ENCODE measurements around the gene CDC42EP2. TPM values are rescaled to one million over a fixed set of nuclear protein-coding genes. Genes with fewer than 3 reads are reported as not detected.

The CDC42EP2 gene
- total and polyA plus RNA-seq, 2 of the 13 experiments (the other 11 are each of a cell fraction or from before 2014, with no cell fraction given) = 2.3 to 7.1 TPM

DNA sequence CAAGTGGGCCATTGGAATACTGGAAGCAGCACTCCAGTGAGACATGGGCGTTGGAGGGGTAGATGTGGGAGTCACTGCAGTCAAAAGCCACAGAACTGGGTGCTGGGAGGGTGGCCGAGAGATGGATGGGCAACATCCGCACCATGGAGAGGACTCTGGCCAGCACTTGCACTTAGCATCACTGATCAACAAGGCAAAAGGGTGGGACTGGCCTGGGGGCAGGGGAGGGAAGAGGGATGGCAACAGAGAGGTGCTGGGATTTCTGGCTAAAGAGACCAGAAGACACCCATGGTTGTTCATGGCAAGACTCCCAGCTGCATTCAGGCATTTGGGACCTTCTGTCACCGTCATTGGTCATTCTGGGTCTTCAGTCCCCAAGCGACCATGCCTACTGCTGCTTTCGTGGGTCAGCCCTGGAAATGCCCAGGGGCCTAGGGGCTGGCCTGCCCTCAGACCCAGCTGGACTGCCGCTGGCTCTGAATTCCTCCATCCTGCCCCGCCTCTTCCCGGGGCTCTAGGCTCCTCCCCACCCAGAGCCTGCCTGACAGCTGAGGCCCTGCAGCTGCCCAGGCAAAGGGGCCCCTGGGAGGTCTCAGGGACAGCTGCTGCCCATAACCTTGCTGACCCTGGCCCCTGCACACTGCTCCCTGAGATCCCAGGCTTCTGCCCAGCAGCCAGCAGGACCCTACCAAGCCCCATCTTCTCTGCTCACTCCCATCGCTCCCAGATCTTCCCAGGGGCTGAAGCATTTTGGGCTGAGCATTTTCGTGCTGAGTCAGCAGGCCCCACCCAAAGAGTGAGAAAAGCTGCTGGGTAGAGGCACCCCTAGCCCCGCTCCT, 13.0 kb upstream of the CDC42EP2 start (continued):
- TF ChIP-seq ZNF230 (CRISPR knock-in tag; IDR thresholded peaks at IDR 0.05) = peak; percentile 68; the same call in 1 of the 2 replicates
- no peak for TF ChIP-seq SRF (IDR thresholded peaks at IDR 0.05; ENCODE audit: low read depth, low read length)
- TF ChIP-seq ZSCAN21 (CRISPR knock-in tag; IDR thresholded peaks at IDR 0.05; ENCODE audit: borderline replicate concordance) = no peak
- TF ChIP-seq SIN3A (IDR thresholded peaks at IDR 0.05; ENCODE audit: borderline replicate concordance, low read depth, low read length) = no peak; the same call in 1 of the 2 replicates
- TF ChIP-seq, protein P1, sequence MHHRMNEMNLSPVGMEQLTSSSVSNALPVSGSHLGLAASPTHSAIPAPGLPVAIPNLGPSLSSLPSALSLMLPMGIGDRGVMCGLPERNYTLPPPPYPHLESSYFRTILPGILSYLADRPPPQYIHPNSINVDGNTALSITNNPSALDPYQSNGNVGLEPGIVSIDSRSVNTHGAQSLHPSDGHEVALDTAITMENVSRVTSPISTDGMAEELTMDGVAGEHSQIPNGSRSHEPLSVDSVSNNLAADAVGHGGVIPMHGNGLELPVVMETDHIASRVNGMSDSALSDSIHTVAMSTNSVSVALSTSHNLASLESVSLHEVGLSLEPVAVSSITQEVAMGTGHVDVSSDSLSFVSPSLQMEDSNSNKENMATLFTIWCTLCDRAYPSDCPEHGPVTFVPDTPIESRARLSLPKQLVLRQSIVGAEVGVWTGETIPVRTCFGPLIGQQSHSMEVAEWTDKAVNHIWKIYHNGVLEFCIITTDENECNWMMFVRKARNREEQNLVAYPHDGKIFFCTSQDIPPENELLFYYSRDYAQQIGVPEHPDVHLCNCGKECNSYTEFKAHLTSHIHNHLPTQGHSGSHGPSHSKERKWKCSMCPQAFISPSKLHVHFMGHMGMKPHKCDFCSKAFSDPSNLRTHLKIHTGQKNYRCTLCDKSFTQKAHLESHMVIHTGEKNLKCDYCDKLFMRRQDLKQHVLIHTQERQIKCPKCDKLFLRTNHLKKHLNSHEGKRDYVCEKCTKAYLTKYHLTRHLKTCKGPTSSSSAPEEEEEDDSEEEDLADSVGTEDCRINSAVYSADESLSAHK (CRISPR knock-in tag; IDR thresholded peaks at IDR 0.05; ENCODE audit: borderline replicate concordance) = no peak
- no peak for TF ChIP-seq SP4 (CRISPR knock-in tag; IDR thresholded peaks at IDR 0.05)
- TF ChIP-seq RAD51 (IDR thresholded peaks at IDR 0.05; ENCODE audit: borderline replicate concordance) = no peak
- peak; percentile 27 for TF ChIP-seq HNRNPLL (IDR thresholded peaks at IDR 0.05; ENCODE audit: low read depth, low read length, poor library complexity, severe bottlenecking)
- TF ChIP-seq ZMYM4 (CRISPR knock-in tag; IDR thresholded peaks at IDR 0.05) = no peak
- TF ChIP-seq HNF4A (CRISPR knock-in tag; IDR thresholded peaks at IDR 0.05) = peak; percentile 19; the same call in 1 of the 2 replicates
- TF ChIP-seq REST (IDR thresholded peaks at IDR 0.05; ENCODE audit: borderline replicate concordance in 1 of 2, low read depth in 1 of 2, low read length in 2 of 2) = no peak; a peak in 1 of 4 replicates
- no peak for TF ChIP-seq ZNF292 (CRISPR knock-in tag; IDR thresholded peaks at IDR 0.05; ENCODE audit: borderline replicate concordance, low read depth)
- no peak for TF ChIP-seq SOX13 (IDR thresholded peaks at IDR 0.05)
- peak in 1 of 2 experiments; percentile 35; a peak in 1 of 4 replicates for TF ChIP-seq SOX13 (CRISPR knock-in tag; conservative IDR thresholded peaks at IDR 0.05 in 1 of 2, IDR thresholded peaks at IDR 0.05 in 1 of 2)
- TF ChIP-seq ZFP36L1 (CRISPR knock-in tag; IDR thresholded peaks at IDR 0.05) = no peak
- TF ChIP-seq TFAP4 (IDR thresholded peaks at IDR 0.05; ENCODE audit: borderline replicate concordance, low read depth) = peak; percentile 95
- no peak for TF ChIP-seq PRDM10 (CRISPR knock-in tag; IDR thresholded peaks at IDR 0.05; ENCODE audit: low read depth)
